GM18909 (cell line): Measurements from ENCODE around the gene VWA8.
"Not testable (repeated sequence)": the region's sequence is repeated elsewhere in the genome, so short reads cannot be mapped to it uniquely, and the experiment has no call there.

Experiments
- ATAC-seq: cut with Tn5 transposase; IDR thresholded peaks from one replicate; pipeline ENCODE4 v1.9.1; 2021; ENCODE audit warnings: mild to moderate bottlenecking; ENCODE audit not compliant: unreplicated experiment, poor library complexity

The VWA8 gene

GRCh38 chr13:41763782-41764181 is 197.1 kb downstream of the VWA8 start:
- no peak for ATAC-seq

- no peak for ATAC-seq
These were observed 198.1 kb downstream of the VWA8 start for GRCh38 chr13:41762796-41763195.

- ATAC-seq = no peak
These were observed 204.6 kb downstream of the VWA8 start for GRCh38 chr13:41756198-41756880.

GRCh38 chr13:41751734-41752445 is 209.0 kb downstream of the VWA8 start:
- no peak for ATAC-seq

DNA sequence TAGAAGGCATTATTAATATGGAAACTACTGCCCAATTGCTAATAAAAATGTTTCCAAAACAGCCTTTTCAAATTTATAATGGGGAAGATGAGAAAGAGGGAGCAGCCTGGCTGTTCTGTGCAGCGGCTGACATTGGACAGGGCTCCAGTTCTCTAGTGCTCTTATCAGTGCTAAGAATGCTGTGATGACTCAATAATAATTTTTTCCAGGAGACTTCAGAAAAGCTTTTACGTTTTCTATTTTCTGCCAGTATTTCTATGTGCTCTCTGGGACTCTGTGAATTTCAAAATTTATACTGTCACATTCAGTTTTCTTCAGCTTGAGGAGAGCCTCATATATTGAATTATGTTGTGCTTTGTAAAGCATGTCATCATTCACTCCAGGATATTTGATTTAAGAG is 209.6 kb downstream of the VWA8 start:
- ATAC-seq = no peak

- no peak for ATAC-seq
These were observed 214.7 kb downstream of the VWA8 start for GRCh38 chr13:41746259-41746658.

GRCh38 chr13:41745496-41745895 is 215.4 kb downstream of the VWA8 start:
- not testable (repeated sequence) for ATAC-seq

- no peak for ATAC-seq
These were observed 217.9 kb downstream of the VWA8 start for GRCh38 chr13:41742917-41743552.

GRCh38 chr13:41740479-41740878 is 220.4 kb downstream of the VWA8 start:
- no peak for ATAC-seq

GRCh38 chr13:41722684-41723535 is 238.0 kb downstream of the VWA8 start:
- no peak for ATAC-seq

GRCh38 chr13:41720839-41721561 is 239.9 kb downstream of the VWA8 start:
- no peak for ATAC-seq

DNA sequence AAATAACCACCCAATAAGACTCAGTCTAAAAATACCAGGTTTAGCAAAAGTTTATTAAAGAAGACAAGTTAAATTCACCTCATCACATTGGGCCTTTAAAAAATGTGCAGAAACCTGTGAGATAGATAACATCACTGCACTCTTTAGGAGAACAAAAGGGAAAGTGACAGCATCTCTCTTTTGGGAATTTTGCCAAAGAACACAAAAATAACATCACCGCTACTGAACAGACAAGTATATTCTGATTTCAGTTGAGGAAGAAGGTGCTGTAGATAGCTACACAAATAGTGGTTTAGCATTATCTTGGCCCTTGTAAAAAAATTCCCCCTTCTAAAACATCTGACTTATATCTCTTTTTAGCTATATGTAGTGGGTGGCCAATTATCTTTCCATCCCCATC is 244.7 kb downstream of the VWA8 start:
- ATAC-seq = no peak

GRCh38 chr13:41713405-41713804 is 247.5 kb downstream of the VWA8 start:
- no peak for ATAC-seq

DNA sequence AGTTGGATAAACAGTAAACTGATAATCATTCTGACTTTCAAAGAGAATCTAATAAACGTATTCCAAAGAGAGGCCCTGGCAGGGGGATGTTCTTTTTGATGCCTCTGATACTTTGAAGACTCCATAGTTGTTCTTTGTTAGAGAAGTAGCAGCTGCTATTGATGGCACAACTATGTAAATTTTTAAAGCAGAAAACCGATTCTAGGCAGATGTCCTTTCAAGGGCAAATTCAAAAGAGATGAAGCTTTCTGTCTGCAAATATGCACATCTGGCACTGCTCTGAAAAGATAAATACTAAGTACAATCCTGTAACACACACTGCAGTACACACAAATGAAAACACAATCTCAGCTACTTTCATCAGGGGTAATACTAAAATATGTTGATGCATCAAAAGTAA is 250.1 kb downstream of the VWA8 start:
- no peak for ATAC-seq

GRCh38 chr13:41709511-41709910 is 251.4 kb downstream of the VWA8 start:
- no peak for ATAC-seq

GRCh38 chr13:41708713-41709112 is 252.2 kb downstream of the VWA8 start:
- no peak for ATAC-seq

- no peak for ATAC-seq
These were observed 253.6 kb downstream of the VWA8 start for GRCh38 chr13:41707194-41707821.

- no peak for ATAC-seq
These were observed 254.8 kb downstream of the VWA8 start for GRCh38 chr13:41706152-41706551.

- no peak for ATAC-seq
These were observed 258.4 kb downstream of the VWA8 start for GRCh38 chr13:41702540-41702939.

DNA sequence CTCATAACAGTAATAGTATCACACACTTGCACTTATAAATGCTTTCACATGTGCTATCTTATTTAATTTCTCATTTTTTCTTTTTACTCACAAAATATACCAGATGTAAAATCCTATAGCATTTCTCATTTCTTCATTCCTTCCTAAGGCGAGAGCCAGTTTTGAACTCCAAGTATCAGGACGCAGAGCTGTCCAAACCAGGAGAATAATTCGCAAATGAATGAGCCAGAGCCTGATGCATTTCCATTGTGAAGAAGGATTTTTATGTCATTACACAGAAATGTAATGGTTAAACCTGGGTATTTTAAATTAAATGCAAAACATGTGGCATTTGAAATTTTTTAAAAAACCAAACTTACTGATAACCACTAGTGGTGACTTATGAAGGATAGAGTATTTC is 259.2 kb downstream of the VWA8 start:
- ATAC-seq = no peak
